GM21381 (cell line): ENCODE measurements around the gene C10orf67.
A peak's percentile ranks its signal among the peaks of the same experiment; 100 is the strongest.
"Not testable (repeated sequence)": the region's sequence is repeated elsewhere in the genome, so short reads cannot be mapped to it uniquely, and the experiment has no call there.

Experiments
- ATAC-seq: cut with Tn5 transposase; IDR thresholded peaks from one replicate; pipeline ENCODE4 v1.9.1; 2021; ENCODE audit warnings: mild to moderate bottlenecking, moderate library complexity; ENCODE audit not compliant: unreplicated experiment

The C10orf67 gene

GRCh38 chr10:23326544-23327307, 17.9 kb downstream of the C10orf67 start:
- ATAC-seq: no peak

DNA sequence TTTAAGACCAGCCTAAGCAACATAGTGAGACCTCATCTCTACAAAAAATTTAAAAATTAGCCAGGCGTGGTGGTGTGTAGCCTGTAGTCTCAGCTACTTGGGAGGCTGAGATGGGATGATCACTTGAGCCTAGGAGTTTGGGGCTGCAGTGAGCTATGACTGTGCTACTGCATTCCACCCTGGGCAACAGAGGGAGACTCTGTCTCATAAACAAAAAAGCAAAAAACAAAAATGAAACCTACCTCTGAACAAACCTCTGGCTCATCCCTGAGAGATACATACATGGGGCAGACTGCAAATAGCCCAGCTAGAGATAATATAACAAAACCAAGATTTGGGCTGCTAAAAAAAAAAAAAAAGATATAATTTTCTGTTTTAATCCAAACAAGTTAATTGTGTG, 19.5 kb downstream of the C10orf67 start:
- ATAC-seq: peak; percentile 89

- ATAC-seq: no peak
Observed at GRCh38 chr10:23324351-23324750, 20.2 kb downstream of the C10orf67 start.

DNA sequence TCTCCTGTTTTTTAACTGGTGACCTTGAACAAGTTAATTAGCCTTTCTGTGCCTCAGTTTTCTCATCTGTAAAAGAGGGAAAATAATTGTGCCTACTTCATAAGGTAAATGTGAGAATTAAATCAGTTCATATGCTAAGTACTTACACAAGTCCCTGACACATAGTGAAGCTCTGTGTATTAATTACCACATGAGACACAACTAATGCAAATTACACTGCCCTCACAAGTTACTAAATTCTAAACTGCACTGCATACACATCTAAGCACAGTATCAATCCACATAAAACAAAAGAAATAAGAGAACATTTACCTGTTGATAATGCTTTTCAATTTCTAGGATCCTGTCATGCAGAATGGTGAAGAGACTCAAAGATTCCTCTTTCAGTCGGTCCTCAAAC, 22.5 kb downstream of the C10orf67 start:
- ATAC-seq: no peak

DNA sequence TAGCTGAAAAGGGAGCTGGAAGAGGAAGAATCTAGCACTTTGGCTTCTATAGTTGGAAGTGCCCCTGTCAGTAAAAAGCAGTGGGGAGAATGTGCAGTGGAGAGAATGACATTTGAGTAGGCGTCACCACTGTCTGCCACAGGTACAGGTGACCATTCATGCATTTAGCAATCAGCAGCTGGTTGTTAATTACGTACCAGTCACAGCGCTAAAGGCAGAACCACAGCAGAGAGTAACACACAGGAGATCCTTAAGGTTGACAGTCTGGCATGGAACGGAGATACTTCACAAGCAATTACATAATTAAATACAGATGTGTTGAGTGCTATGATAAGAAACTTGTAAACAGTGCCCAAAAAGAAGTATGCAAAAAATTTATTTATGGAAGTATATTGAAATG, 24.8 kb downstream of the C10orf67 start:
- no peak for ATAC-seq

DNA sequence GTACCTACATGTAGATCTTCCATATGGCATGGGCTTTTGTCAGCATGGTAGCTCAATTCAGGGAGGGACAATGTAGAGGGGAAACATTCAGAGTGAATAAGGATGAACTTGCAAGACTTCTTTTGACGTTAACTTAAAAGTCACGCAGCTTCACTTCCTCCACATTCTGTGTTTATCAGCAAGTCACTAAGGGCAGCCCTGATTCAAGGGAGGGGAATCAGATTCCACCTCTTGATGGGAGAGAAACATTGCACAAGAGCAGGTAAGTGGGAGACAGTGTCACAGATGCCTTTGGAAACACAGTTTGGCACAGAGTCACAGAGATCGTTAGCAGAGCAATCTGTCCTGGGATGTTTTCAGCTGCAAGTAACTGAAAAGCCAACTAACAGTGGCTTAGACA, 26.2 kb downstream of the C10orf67 start:
- no peak for ATAC-seq

DNA sequence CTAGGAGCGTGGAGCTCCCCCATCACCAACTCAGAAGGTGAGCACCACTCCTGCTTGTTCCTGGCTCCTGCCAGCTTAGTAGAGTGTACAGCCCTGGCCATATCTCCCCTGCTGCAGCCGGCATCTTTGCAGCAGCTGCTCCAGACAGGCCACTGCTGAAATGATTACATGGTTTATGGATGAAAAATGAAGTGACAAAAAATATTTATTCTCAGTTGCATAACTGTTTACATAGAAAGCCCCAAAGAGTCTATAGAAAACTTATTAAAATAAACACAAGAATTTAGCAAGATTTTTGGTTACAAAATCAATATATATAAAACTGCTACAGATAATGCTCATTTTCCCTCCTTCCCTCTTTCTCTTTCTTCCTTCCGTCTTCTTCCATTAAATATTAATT, 27.2 kb downstream of the C10orf67 start:
- ATAC-seq: no peak

GRCh38 chr10:23316406-23316805, 28.2 kb downstream of the C10orf67 start:
- ATAC-seq: no peak

DNA sequence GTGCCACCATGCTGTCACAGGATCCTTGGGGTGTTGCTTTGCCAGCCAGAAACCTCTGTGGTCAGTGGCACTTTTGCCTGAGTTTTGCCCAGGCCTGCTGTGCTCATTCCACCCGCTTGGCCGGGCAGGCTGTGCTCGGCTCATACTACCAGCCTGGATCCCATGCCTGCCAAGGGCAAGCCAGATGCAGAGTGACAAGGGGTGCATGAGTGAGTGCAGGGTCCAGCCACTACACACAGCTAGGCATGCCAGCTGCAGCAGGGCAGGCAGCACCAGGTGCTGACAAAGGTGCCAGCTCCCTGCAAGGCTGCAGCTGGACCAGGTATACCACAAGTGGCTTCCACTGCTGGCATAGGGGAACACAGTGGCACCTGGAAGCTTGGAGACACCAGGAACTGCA, 28.6 kb downstream of the C10orf67 start:
- ATAC-seq: no peak

- ATAC-seq: peak; percentile 56
Observed at GRCh38 chr10:23314835-23315239, 29.8 kb downstream of the C10orf67 start.

DNA sequence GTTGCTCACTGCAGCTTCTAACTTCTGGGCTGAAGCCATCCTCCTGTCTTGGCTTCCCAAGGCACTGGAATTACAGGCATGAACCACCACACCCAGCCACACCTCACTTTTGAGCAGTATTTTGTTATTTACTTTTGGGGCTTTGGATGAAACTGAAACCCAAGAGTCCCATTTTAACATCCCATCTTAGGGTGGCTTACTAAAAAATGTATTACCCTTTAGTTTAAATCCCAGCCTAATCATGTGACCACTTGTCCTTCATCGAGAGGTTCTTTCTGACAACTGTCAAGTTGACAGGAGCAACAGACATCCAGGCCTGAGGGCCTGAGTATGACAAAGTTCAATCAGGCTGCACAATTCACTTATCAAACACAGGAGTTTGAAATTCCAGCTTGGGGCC, 33.6 kb downstream of the C10orf67 start:
- no peak for ATAC-seq

DNA sequence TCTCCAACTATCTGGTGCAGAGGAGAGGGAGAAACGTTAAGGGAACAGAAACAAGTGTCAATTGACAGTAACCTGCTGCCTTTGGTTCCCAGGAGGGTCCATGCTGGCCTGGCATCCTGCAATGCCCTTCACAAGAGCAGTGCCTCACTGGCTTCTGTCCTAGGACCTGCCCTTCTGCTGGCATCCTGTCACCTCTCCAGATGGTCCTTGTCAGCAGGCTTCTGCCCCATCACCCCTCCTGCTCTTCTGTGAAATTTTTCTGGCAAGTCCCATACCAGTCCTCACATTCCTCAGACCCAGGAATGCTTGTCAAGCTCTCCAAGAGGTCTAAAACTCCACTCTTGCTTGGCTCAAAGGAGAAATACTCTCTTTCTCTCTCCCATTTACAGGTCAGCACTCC, 34.2 kb downstream of the C10orf67 start:
- no peak for ATAC-seq

DNA sequence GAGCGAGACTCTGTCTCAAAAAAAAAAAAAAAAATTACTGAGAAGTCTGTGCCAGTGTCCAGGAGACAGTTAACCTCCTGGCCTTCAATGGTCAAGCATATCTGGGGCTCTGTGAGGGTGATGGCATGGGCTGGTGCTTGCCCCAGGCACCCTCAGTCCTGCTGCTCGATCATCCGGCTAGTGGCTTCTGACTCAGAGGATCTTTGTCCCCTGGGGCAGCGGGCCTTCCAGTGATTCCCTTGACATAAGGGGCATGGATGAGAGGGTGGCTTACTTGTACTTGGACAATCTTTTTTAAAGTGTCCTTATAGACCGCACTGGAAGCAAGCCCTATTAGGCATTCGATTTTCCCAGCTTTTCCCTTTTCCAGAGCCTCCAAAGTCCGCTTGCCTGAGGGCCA, 44.6 kb downstream of the C10orf67 start:
- not testable (repeated sequence) for ATAC-seq

GRCh38 chr10:23294638-23295247, 49.9 kb downstream of the C10orf67 start:
- ATAC-seq: no peak

DNA sequence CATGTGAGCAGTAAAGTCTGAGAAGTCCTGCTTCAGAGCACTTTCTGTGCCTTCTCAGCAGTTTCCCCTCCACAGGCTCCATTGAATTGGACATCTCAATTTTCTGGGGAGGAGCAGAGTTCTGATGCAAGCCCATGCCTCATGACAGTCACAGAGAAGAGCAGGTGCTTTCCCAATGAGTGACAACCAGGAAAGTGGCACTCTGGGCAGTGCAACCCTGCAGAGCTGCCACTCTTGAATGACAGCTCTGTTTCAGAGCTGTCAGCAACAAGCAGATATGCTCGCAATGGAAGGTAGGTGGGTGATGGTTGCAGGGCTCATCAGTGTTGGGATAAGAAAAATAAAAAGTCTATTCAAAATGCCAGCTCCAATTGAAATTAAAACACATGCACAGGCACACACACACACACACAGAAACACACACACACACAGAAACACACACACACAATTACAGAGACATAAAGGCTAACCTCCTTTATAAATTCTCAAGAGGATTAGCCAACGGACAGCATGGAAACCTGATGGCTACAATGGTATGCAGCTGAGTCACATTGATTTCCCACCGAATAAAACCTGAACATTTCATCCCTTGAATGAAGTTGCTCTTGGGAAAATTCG, 50.5 kb downstream of the C10orf67 start:
- ATAC-seq: no peak

- peak; percentile 88 for ATAC-seq
Observed at GRCh38 chr10:23293145-23293724, 51.4 kb downstream of the C10orf67 start.

DNA sequence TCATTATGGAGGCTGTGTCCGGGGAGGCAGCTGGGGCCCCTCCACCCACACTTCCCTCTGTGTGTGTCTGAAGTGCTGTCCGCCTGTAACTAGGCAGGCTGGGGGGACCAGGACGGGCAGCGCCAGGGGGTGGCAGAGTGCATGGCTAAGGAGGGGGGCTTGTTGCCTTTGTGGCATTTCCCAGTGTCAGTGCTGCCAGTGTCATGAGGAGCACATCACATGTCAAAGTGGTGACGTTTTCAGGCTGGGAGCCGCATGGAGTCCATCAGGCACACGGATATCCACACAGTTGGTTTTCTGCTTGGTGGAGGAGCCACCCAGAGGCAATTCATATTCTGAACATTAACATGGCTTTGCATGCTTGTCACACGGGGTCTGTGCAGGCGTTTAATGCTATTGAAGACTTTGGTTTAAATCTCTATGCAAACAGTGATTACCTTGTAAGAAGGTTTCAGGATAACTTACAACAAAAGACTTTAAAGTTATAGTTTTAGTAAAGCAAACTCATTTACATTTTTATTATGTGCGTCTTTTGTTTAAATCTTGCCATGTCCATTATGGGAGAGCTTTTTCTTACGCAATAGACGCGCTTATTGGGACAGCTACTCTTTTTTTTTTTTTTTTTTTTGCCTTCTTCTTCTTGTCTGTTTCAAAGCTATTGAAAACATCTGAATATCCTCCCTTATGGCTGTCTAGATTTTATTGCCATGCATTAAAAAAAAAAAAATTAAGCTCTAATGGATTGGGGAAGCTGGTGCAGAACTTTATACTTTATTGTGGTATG, 52.9 kb downstream of the C10orf67 start:
- ATAC-seq: no peak

- no peak for ATAC-seq
Observed at GRCh38 chr10:23284674-23285335, 59.8 kb downstream of the C10orf67 start.

DNA sequence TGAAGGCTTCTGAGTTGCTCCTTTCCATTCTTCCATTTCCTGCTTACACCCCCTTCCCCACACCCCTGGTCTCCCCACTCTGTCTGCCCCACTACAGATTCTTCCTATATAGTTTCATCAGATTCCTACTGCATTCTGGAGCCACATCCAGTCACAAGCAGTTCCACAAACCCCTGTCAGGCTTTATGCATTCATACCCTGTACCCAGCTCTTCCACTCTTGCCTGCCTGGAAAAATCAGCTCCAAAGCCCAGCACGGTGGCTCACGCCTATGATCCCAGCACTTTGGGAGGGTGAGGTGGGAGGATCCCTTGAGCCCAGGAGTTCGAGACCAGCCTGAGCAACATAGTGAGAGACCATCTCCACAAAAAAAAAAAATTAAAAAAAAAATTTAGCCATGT, 60.4 kb downstream of the C10orf67 start:
- ATAC-seq: no peak

DNA sequence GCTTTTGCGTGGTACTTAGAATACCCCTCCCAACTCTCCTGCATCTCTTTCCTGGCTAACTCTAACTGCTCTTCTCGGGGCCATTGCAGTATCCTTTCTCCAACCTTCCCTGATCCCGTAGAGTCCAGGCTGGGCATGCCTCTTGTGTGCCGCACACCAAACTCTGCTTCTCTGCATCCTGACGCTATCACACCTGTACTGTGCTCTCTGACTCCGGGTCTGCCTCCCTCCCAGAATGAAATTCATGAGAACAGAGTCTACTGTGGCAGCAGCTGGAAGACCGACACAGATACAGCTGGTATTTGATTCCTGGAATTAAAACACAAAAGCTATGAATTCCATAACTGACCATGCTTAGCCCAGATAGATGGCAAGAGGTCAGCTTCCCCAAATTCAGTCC, 60.9 kb downstream of the C10orf67 start:
- ATAC-seq: no peak

GRCh38 chr10:23281044-23281433, 63.6 kb downstream of the C10orf67 start:
- ATAC-seq: no peak
